Stimulated activated CD8-positive, alpha-beta memory T cell treated with anti-CD3 and anti-CD28 coated beads, Interleukin-2, amount 100 ng/mL, for 48 hours (primary cell): ENCODE data around the gene RNF157.
A peak's percentile ranks its signal among the peaks of the same experiment; 100 is the strongest.

Experiments used
- DNase-seq, 2 donors: peaks; one replicate each; pipeline ENCODE4 v3.0.0-alpha.2; 2020; ENCODE audit warnings: low read depth in 2 of 2

The RNF157 gene

GRCh38 chr17:76157759-76158158, 82.5 kb downstream of the RNF157 start:
- no peak for DNase-seq

- DNase-seq = no peak
Observed at GRCh38 chr17:76156662-76156991, 83.7 kb downstream of the RNF157 start.

DNA sequence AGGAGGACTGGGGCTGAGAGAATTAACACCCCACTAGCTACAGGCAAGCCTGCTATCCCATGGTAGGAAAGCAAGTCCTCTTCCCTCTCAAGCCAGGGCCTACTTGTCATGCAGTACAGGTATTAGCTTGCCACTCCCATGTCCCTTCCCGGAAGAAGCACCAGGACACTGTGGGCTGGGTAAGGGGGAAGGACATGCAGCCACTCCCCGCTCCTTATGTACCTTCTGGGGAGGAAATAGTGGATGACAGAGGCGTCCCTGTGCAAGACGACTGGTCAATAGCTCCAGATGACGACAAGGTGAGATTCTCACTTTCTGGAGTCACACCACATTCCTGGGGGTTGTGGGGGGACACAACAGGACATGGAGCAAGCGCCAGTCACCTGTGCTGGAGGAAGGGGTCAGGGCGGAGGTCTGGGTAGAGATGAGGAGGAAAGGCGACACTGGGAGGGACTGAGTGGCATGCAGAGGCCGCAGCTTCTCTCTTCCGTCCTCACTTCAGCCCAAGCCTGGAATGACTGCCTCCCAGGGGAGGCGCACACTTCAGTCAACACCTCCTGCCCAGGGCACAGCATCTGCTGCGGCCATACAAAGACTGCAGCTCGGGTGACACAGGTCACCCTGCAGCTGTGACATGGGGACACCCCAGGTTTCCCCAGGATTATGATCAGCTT, 84.2 kb downstream of the RNF157 start:
- DNase-seq = no peak

GRCh38 chr17:76154936-76155845, 85.1 kb downstream of the RNF157 start:
- no peak for DNase-seq

DNA sequence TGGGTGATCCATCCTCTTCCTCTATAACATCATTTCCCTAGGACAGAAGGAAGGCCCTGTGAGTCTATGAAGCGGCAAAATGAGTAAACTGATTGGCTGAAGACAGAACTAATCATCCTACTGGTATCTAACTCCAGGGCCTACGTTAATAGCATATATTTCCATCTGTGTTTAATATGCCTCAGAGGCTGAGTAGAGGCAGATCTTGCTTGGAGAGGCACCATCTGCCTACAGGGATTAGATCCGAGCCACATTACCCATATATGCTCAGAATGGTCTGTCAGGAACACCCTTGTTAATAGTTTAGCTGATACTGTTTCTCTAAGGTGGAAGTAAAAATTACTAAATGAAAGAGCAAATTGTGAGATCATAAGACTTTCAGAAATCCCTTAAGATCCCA, 86.0 kb downstream of the RNF157 start:
- DNase-seq = no peak

DNA sequence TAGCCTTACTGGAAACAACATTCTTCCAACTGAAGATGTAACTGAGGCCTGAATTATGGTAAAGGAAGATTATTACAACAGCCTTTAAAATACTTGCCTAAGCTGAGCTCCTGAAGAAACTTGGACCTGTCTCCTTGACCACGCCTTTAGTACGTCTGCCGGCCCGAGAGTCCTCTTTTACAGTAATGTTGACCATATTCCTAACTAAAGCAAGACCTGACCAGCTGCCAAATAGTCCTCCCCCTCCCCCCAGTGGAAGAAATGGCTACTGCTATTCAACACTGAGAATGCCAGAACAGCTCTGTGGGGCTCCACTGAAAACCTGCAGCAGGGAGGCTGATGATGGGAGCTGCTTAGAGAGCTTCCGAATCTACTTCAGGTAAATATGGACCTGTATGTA, 86.7 kb downstream of the RNF157 start:
- no peak for DNase-seq

- no peak for DNase-seq
Observed at GRCh38 chr17:76153202-76153601, 87.1 kb downstream of the RNF157 start.

- DNase-seq = no peak
Observed at GRCh38 chr17:76152591-76152990, 87.7 kb downstream of the RNF157 start.

DNA sequence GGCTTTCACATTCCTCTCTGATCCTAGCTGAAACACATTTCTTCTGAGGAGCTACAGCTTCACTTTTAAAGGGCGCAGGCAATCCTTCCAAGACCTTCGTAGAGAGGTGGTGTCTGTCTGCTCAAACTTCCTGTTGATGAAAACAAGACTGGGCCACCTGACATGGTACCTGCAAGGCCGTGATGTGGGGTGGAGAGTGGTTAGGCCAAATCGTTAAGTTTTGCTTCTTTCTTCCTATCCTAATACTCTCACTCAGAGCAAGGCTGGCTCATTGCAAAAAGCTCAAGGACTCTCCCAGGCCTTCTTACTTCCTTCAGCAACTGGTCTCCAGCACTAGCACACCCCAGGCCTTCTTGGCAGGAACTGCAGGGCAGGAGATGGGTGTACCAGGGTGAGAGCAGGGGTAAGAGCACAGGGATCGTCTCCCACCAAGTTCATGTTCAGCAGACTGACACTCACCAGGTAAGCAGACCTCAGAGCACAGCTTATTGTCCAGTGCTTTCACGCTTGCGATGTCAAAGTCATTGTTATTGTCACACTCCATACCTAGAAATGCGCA, 88.3 kb downstream of the RNF157 start:
- DNase-seq = no peak

GRCh38 chr17:76150712-76151622, 89.3 kb downstream of the RNF157 start:
- no peak for DNase-seq

- DNase-seq = no peak
Observed at GRCh38 chr17:76149214-76149613, 91.1 kb downstream of the RNF157 start.

DNA sequence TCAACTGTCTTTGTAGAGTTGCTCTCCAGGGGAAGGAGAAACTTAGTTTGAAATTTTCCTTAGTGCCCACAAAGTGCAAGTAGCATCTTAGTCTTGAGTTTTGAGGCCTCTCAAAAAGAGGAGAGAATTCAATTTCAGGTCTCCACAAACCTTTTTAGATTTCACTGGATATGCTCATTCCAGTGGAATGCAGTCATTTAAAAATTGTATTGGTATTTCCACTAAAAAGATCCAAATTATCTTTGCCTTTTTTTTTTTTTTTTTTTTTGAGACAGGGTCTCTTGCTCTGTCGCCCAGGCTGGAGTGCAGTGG, 92.3 kb downstream of the RNF157 start:
- DNase-seq = no peak

DNA sequence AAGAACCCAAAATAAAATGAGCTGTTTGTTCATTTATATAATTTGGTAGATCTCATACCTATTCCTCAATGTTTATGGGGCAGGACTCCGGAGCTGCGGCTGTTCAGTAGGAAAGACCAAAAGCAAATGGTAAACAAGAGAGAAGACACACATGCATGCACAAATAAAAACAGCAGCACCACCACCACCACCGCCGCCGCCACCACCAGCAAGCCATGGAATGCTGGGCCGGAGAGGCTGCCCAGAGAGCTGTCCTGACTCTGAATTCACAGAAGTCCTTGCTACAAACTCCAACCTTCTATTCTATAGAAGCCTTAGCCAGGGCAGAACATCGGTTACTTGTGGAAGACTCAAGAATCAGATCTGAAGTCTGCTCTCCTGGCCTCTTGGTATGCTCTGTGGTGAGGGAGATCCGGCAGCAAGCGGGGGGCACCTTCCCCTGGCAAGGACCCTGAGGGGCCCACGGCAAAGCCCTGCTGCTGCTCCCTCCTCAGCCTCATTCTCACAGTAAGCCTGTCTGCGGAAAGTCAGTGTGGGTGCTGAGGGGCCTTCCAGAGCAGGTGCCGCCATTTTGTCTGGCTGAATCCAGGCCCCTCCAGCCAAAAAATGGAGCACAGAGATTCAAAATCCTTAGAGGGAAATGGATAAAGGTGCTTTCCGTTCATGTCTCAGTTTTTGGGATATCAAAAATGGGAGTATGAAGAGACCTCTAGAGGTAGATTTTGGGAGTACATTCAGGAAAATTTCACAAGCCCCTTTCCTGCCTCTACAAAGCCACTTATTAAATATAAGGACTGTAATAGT, 92.9 kb downstream of the RNF157 start:
- DNase-seq = no peak

DNA sequence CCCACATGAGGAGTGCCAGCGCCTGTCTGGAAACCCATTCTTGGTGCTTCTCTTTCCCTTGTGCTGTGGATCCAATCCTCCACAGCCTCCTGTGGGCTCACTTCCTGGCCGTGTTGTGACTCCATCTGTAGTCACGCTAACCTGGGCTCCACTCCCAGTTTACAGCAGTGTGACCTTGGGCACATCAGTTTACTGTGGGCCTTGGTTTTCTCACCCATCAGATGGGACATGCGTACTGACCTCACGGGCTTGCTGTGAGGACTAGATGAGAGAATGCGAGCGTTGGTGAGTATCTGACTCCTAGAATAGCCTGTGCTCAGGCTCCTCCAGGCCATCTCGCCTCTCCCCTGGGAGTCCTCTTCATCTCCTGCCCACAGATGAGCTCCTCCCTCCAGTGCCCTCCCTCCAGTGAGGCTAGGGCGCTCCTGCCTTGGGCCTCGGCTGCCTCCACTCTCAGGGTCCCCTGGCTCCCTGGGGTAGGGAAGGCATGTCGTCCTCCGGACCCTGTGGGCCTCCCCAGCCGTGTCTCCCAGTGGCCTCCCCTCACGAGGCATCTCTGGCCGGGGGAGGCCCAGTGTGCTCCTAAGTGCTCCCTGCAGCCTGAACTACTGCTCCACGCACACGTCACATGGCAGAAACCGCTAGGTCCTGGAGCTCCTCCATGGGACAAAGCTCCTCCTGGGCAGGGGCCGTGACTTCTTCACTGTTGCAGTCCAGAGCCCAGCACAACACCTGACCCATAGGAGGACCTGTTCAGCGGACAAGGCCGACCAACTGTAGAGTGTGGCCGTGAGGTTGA, 94.0 kb downstream of the RNF157 start:
- no peak for DNase-seq

GRCh38 chr17:76145231-76146052, 94.9 kb downstream of the RNF157 start:
- DNase-seq = no peak

- no peak for DNase-seq
Observed at GRCh38 chr17:76142585-76143041, 97.7 kb downstream of the RNF157 start.

DNA sequence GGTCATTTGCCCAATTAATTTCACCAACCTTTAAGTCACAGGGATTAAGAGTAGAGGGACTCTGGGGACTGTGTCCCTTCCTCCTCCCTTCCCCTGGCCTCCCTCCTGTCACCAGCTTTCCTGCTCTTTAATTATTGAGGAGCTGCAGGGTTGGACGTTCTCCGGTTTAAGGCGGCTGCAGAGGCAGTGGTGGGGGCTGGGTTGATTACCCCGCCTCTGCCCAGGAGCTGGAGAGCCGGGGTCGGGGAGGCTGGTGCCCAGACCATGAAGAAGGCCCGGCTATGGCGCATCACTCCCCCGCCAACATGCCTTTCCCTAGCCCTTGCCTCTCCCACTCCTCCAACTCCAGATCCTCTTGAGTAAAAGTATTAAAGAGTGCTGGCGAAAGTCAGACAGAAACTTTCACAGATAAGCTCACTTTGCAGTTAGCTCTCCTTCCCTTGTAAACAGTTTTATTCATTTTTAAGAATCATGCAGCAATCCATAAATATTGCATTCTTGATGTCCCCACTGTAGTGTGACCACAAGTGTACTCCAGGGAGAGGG, 98.2 kb downstream of the RNF157 start:
- DNase-seq = no peak

DNA sequence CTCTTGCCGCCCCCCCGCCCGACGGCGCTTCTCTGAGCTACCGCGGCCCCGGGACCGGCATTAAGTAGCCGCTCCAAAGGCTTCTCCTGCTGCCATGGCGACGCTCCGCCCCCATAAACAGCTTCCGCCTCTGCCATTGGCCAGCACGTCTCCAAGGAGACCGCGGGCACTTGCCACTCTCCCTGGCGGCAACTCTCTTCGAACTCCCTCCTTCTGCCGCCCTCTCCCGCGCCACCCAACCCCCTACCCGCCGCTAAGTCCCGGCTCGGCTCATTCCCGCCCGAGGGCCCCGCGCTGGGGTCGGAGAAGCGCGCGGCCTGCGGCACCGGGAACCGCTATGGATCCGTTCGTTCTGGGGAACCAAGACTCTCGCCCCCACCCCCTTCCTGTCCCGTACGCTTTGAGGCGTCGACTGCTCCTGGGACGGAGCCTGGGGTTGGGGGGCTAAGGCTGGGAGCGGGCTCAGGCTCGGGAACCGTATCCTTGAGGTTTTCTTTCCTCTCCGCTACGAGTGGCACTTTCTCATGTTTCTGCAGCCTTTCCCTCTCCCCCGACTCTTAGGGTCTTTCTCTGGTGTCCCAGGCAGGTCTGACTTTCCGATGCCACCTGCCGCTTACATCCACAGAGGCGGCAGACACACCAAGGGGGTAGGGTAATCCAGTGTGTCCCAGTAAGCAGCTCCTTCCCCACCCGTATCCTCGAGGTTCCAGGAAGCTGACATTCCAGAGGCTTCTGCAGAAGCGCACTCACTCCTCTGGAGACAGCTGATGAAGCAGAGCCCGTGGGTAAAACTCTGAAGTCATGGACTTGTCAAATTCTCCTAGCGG, 98.9 kb downstream of the RNF157 start, which contains the start of gene FOXJ1:
FOXJ1 (minus strand) TSS at position 34 of the 827 bp plus-strand sequence. CDS start 850 bp downstream, outside the sequence.
- peak; percentile 84 to 86 for DNase-seq
